HEK293 (cell line): ENCODE data around the gene APOBEC3F.
A peak's percentile ranks its signal among the peaks of the same experiment; 100 is the strongest.

Experiments
- CTCF ChIA-PET: fragments of 350-600 bp; formaldehyde crosslinking; extraction: SDS; loops from one replicate; lab custom pipeline; 2021; ENCODE audit warnings: antibody characterized with exemption; lab: Yijun Ruan, JAX
- POLR2A ChIA-PET: fragments of 300-600 bp; formaldehyde crosslinking; extraction: SDS; loops from one replicate; lab custom pipeline; 2020; ENCODE audit warnings: antibody characterized with exemption, inconsistent platforms; lab: Yijun Ruan, JAX
- H3K27ac ChIP-seq: fragments of 200-500 bp; sonication (Bioruptor generic); 2 replicates; pipeline ENCODE4 v1.5.1; 2014; ENCODE audit warnings: low read depth, low read length, control low read depth, inconsistent platforms; ENCODE audit errors: extremely low read depth
- H3K36me3 ChIP-seq, 2 experiments: fragments of 200-500 bp in 1 of 2; sonication (Bioruptor generic) in 1 of 2; 1 replicate in 1 of 2; 2 replicates in 1 of 2; pipeline ENCODE4 v1.5.1; 2014 to 2017; ENCODE audit warnings: inconsistent platforms in 2 of 2, low read length in 2 of 2; ENCODE audit not compliant: control insufficient read depth in 2 of 2, insufficient read depth in 1 of 2
- H3K4me1 ChIP-seq: fragments of 200-500 bp; sonication (Bioruptor generic); 2 replicates; pipeline ENCODE4 v1.5.1; 2014; ENCODE audit warnings: mild to moderate bottlenecking, low read length, inconsistent platforms; ENCODE audit not compliant: control insufficient read depth, insufficient read depth
- H3K4me3 ChIP-seq: 2 replicates; pipeline ENCODE4 v1.5.1; 2011; ENCODE audit warnings: low read depth, mild to moderate bottlenecking, control low read depth, low read length, moderate library complexity
- H3K9me3 ChIP-seq: fragments of 200-500 bp; sonication (Bioruptor generic); 2 replicates; pipeline ENCODE4 v1.5.1; 2014; ENCODE audit warnings: low read depth, low read length, inconsistent platforms; ENCODE audit not compliant: control insufficient read depth, insufficient read depth
- BCL11A ChIP-seq: fragments of 450-650 bp; formaldehyde crosslinking; IDR thresholded peaks from 2 replicates; pipeline ENCODE4 v1.5.1; 2016; ENCODE audit warnings: low read depth, missing biosample characterization, missing genetic modification characterization
- EGR2 ChIP-seq: fragments of 450-650 bp; formaldehyde crosslinking; IDR thresholded peaks from 2 replicates; pipeline ENCODE4 v1.5.1; 2016; ENCODE audit warnings: low read depth, missing biosample characterization, missing genetic modification characterization
- GLIS1 ChIP-seq: fragments of 450-650 bp; formaldehyde crosslinking; IDR thresholded peaks from 2 replicates; pipeline ENCODE4 v1.5.1; 2016; ENCODE audit warnings: missing biosample characterization, missing genetic modification characterization
- MEIS1 ChIP-seq: sonication (generic); formaldehyde crosslinking; IDR thresholded peaks from 2 replicates; pipeline ENCODE4 v1.8.1; 2022; ENCODE audit warnings: missing genetic modification reagents, mild to moderate bottlenecking, borderline replicate concordance
- SP2 ChIP-seq: fragments of 450-650 bp; formaldehyde crosslinking; IDR thresholded peaks from 2 replicates; pipeline ENCODE4 v1.5.1; 2016; ENCODE audit warnings: missing biosample characterization, missing genetic modification characterization
- SP3 ChIP-seq: fragments of 450-650 bp; formaldehyde crosslinking; IDR thresholded peaks from 2 replicates; pipeline ENCODE4 v1.5.1; 2016; ENCODE audit warnings: missing biosample characterization, missing genetic modification characterization
- ZEB2 ChIP-seq: fragments of 450-650 bp; formaldehyde crosslinking; IDR thresholded peaks from 2 replicates; pipeline ENCODE4 v1.5.1; 2016; ENCODE audit warnings: missing biosample characterization, missing genetic modification characterization
- ZFHX2 ChIP-seq: fragments of 450-650 bp; formaldehyde crosslinking; conservative IDR thresholded peaks from 2 replicates; pipeline ENCODE4 v1.5.1; 2016; ENCODE audit warnings: missing biosample characterization, missing genetic modification characterization
- ZFP69B ChIP-seq: fragments of 450-650 bp; formaldehyde crosslinking; IDR thresholded peaks from 2 replicates; pipeline ENCODE4 v1.5.1; 2016; ENCODE audit warnings: missing biosample characterization, missing genetic modification characterization
- ZNF133 ChIP-seq: fragments of 450-650 bp; formaldehyde crosslinking; IDR thresholded peaks from 2 replicates; pipeline ENCODE4 v1.5.1; 2016; ENCODE audit warnings: missing biosample characterization, missing genetic modification characterization
- ZNF174 ChIP-seq: fragments of 450-650 bp; formaldehyde crosslinking; IDR thresholded peaks from 2 replicates; pipeline ENCODE4 v1.5.0; 2017; ENCODE audit warnings: missing biosample characterization, mild to moderate bottlenecking, missing genetic modification characterization
- ZNF211 ChIP-seq: fragments of 450-650 bp; formaldehyde crosslinking; IDR thresholded peaks from 2 replicates; pipeline ENCODE4 v1.5.1; 2016; ENCODE audit warnings: low read depth, missing biosample characterization, missing genetic modification characterization
- ZNF214 ChIP-seq: fragments of 450-650 bp; formaldehyde crosslinking; IDR thresholded peaks from 2 replicates; pipeline ENCODE4 v1.5.1; 2017; ENCODE audit warnings: missing biosample characterization, mild to moderate bottlenecking, missing genetic modification characterization, borderline replicate concordance
- ZNF24 ChIP-seq: fragments of 450-650 bp; formaldehyde crosslinking; IDR thresholded peaks from 2 replicates; pipeline ENCODE4 v1.5.1; 2016; ENCODE audit warnings: missing biosample characterization, missing genetic modification characterization
- ZNF350 ChIP-seq: fragments of 450-650 bp; formaldehyde crosslinking; IDR thresholded peaks from 2 replicates; pipeline ENCODE4 v1.5.0; 2017; ENCODE audit warnings: missing biosample characterization, mild to moderate bottlenecking, missing genetic modification characterization
- ZNF48 ChIP-seq: fragments of 450-650 bp; formaldehyde crosslinking; IDR thresholded peaks from 2 replicates; pipeline ENCODE4 v1.5.1; 2016; ENCODE audit warnings: missing biosample characterization, missing genetic modification characterization
- ZNF510 ChIP-seq: fragments of 450-650 bp; formaldehyde crosslinking; IDR thresholded peaks from 2 replicates; pipeline ENCODE4 v1.5.1; 2018; ENCODE audit warnings: mild to moderate bottlenecking, missing genetic modification characterization, missing biosample characterization; ENCODE audit not compliant: insufficient replicate concordance
- ZNF626 ChIP-seq: fragments of 450-650 bp; sonication (Bioruptor Pico); formaldehyde crosslinking; IDR thresholded peaks from 2 replicates; pipeline ENCODE4 v1.5.1; 2018; ENCODE audit warnings: missing biosample characterization, missing genetic modification characterization, inconsistent platforms
- ZNF658 ChIP-seq: fragments of 450-650 bp; formaldehyde crosslinking; IDR thresholded peaks from 2 replicates; pipeline ENCODE4; 2016; ENCODE audit warnings: missing biosample characterization, missing genetic modification characterization
- ZNF664 ChIP-seq: fragments of 450-650 bp; formaldehyde crosslinking; IDR thresholded peaks from 2 replicates; pipeline ENCODE4 v1.5.1; 2016; ENCODE audit warnings: missing biosample characterization, missing genetic modification characterization
- ZNF692 ChIP-seq: fragments of 450-650 bp; formaldehyde crosslinking; IDR thresholded peaks from 2 replicates; pipeline ENCODE4 v1.5.1; 2016; ENCODE audit warnings: missing biosample characterization, missing genetic modification characterization
- ZNF707 ChIP-seq: fragments of 450-650 bp; formaldehyde crosslinking; IDR thresholded peaks from 2 replicates; pipeline ENCODE4 v1.5.1; 2016; ENCODE audit warnings: missing biosample characterization, missing genetic modification characterization
- TF ChIP-seq, protein P1 (sequence below): fragments of 450-650 bp; formaldehyde crosslinking; IDR thresholded peaks from 2 replicates; pipeline ENCODE4 v1.5.1; 2016; ENCODE audit warnings: missing biosample characterization, missing genetic modification characterization

The APOBEC3F gene

DNA sequence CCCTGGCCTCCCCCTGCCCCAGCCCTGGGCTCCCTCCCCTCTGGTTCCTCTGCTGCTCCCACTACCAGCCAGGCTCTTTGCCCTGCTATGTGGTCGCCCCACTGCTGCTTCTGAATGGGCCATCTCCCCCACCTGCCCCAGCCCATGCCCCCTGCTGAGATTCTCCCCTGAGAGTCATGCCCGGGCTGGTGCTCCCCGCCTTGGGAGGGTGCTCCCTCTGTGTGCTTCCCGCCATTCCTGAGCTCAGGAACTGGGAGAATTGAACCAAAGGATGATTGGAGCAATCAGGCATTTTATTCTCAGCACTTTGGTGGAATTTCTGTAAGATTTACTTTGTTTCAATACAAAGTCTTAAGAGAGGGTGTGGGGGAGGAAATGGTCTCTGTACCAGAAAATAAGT is 12.9 kb upstream of the APOBEC3F start:
- CTCF ChIA-PET, result interaction anchor here (0.6 kb wide), 1 partner anchor 123 kb away, joined by 3 read pairs; no protein-coding TSS in a partner anchor
- no peaks in the 10 kb centered on the region for H3K4me1 ChIP-seq
- H3K4me3 ChIP-seq, result no peak overlapping the region
- POLR2A ChIA-PET, result no interaction called here
- TF ChIP-seq GLIS1 (tag by site-specific recombination), result peak; percentile 59; the same call in 1 of the 2 replicates
- TF ChIP-seq ZNF211 (tag by site-specific recombination), result no peak
- TF ChIP-seq, protein P1, sequence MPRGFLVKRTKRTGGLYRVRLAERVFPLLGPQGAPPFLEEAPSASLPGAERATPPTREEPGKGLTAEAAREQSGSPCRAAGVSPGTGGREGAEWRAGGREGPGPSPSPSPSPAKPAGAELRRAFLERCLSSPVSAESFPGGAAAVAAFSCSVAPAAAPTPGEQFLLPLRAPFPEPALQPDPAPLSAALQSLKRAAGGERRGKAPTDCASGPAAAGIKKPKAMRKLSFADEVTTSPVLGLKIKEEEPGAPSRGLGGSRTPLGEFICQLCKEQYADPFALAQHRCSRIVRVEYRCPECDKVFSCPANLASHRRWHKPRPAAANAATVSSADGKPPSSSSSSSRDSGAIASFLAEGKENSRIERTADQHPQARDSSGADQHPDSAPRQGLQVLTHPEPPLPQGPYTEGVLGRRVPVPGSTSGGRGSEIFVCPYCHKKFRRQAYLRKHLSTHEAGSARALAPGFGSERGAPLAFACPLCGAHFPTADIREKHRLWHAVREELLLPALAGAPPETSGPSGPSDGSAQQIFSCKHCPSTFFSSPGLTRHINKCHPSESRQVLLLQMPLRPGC (tag by site-specific recombination), result no peak
- no peak overlapping the region for H3K27ac ChIP-seq
- no peaks in the 10 kb centered on the region for H3K9me3 ChIP-seq
- H3K36me3 ChIP-seq, result peaks cover 0 to 18% of the 10 kb centered on the region in 2 experiments; a peak in 2 of 3 replicates

GRCh38 chr22:39028281-39028680 is 12.4 kb upstream of the APOBEC3F start:
- CTCF ChIA-PET, result interaction anchor here (1.4 kb wide), 1 partner anchor 25 kb away, joined by 5 read pairs; no protein-coding TSS in a partner anchor
- H3K9me3 ChIP-seq, result no peaks in the 10 kb centered on the region
- TF ChIP-seq ZNF626 (tag by site-specific recombination) (no peak), EGR2 (tag by site-specific recombination) (peak; percentile 41), ZNF510 (tag by site-specific recombination) (no peak), ZEB2 (no peak), ZFHX2 (tag by site-specific recombination) (peak; percentile 49; the same call in 1 of the 2 replicates), ZNF24 (tag by site-specific recombination) (no peak), ZNF174 (no peak), ZFP69B (tag by site-specific recombination) (no peak), ZNF658 (no peak), BCL11A (tag by site-specific recombination) (no peak)

GRCh38 chr22:39029227-39029626 is 11.4 kb upstream of the APOBEC3F start:
- ChIA-PET CTCF (interaction anchor here (0.9 to 1.4 kb wide), 2 partner anchors 26 to 260 kb away, joined by 3 to 5 read pairs; no protein-coding TSS in a partner anchor), POLR2A (interaction anchor here (0.6 kb wide), 1 partner anchor 9 kb away, joined by 5 read pairs; no protein-coding TSS in a partner anchor)
- no peak overlapping the region for H3K27ac ChIP-seq
- peaks cover 0 to 10% of the 10 kb centered on the region in 2 experiments; a peak in 1 of 3 replicates for H3K36me3 ChIP-seq
- no peaks in the 10 kb centered on the region for H3K4me1 ChIP-seq
- no peak overlapping the region for H3K4me3 ChIP-seq
- TF ChIP-seq ZNF692 (tag by site-specific recombination) (no peak), MEIS1 (CRISPR knock-in tag) (no peak), SP3 (tag by site-specific recombination) (no peak), ZNF214 (no peak), ZNF48 (tag by site-specific recombination) (no peak), ZNF133 (tag by site-specific recombination) (no peak), ZNF350 (tag by site-specific recombination) (no peak), ZNF664 (tag by site-specific recombination) (no peak), ZNF707 (tag by site-specific recombination) (no peak), SP2 (no peak)
- H3K9me3 ChIP-seq, result no peaks in the 10 kb centered on the region

More at GRCh38 chr22:39028281-39028680, 12.4 kb upstream of the APOBEC3F start:
- H3K4me1 ChIP-seq, result no peaks in the 10 kb centered on the region
- peaks cover 0 to 18% of the 10 kb centered on the region in 2 experiments; a peak in 2 of 3 replicates for H3K36me3 ChIP-seq
- no peak overlapping the region for H3K27ac ChIP-seq
- POLR2A ChIA-PET, result interaction anchor here (0.6 kb wide), 1 partner anchor 10 kb away, joined by 5 read pairs; no protein-coding TSS in a partner anchor
- no peak overlapping the region for H3K4me3 ChIP-seq
